HG03354 (cell line): Measurements from ENCODE around the gene RGS5.
"Not testable (repeated sequence)": the region's sequence is repeated elsewhere in the genome, so short reads cannot be mapped to it uniquely, and the experiment has no call there.

Experiments
- ATAC-seq: cut with Tn5 transposase; IDR thresholded peaks from one replicate; pipeline ENCODE4 v1.9.1; 2021; ENCODE audit warnings: mild to moderate bottlenecking; ENCODE audit not compliant: unreplicated experiment, poor library complexity, severe bottlenecking

RGS5 gene

GRCh38 chr1:163202833-163203451 is at the start of gene RGS5:
Gene RGS5 (minus strand): TSS chr1:163202916. CDS start chr1:163202835, 81 bp downstream.
- ATAC-seq = no peak

- no peak for ATAC-seq
Observed at GRCh38 chr1:163250382-163250974, 47.8 kb upstream of the RGS5 start.

- no peak for ATAC-seq
Observed at GRCh38 chr1:163248064-163248463, 45.3 kb upstream of the RGS5 start.

GRCh38 chr1:163244648-163245047 is 41.9 kb upstream of the RGS5 start:
- ATAC-seq = not testable (repeated sequence)

- ATAC-seq = no peak
Observed at GRCh38 chr1:163241746-163242145, 39.0 kb upstream of the RGS5 start.

- no peak for ATAC-seq
Observed at GRCh38 chr1:163240705-163241104, 38.0 kb upstream of the RGS5 start.

- not testable (repeated sequence) for ATAC-seq
Observed at GRCh38 chr1:163233643-163234042, 30.9 kb upstream of the RGS5 start.

- no peak for ATAC-seq
Observed at GRCh38 chr1:163231385-163231784, 28.7 kb upstream of the RGS5 start.

- ATAC-seq = no peak
Observed at GRCh38 chr1:163230827-163231226, 28.1 kb upstream of the RGS5 start.

- ATAC-seq = not testable (repeated sequence)
Observed at GRCh38 chr1:163228271-163228670, 25.6 kb upstream of the RGS5 start.

GRCh38 chr1:163227126-163227525 is 24.4 kb upstream of the RGS5 start:
- no peak for ATAC-seq

- ATAC-seq = no peak
Observed at GRCh38 chr1:163213626-163214025, 10.9 kb upstream of the RGS5 start.

- ATAC-seq = no peak
Observed at GRCh38 chr1:163211667-163212066, 9.0 kb upstream of the RGS5 start.

GRCh38 chr1:163205513-163205912 is 2.8 kb upstream of the RGS5 start:
- ATAC-seq = no peak

- no peak for ATAC-seq
Observed at GRCh38 chr1:163203561-163203960, 845 bp upstream of the RGS5 start.

- no peak for ATAC-seq
Observed at GRCh38 chr1:163201906-163202305, 810 bp downstream of the RGS5 start.

GRCh38 chr1:163197022-163197421 is 5.7 kb downstream of the RGS5 start:
- ATAC-seq = no peak

- no peak for ATAC-seq
Observed at GRCh38 chr1:163196449-163196787, 6.3 kb downstream of the RGS5 start.

- ATAC-seq = no peak
Observed at GRCh38 chr1:163195728-163196448, 6.8 kb downstream of the RGS5 start.

- no peak for ATAC-seq
Observed at GRCh38 chr1:163191301-163191700, 11.4 kb downstream of the RGS5 start.

- no peak for ATAC-seq
Observed at GRCh38 chr1:163188947-163189346, 13.8 kb downstream of the RGS5 start.
